ENCODE results near the gene EXOC3.

The EXOC3 gene

GRCh38 chr5:415928-416635 lies 26.9 kb upstream of the EXOC3 start:
- Histone ChIP-seq H3K4me3 (ENCODE audit: low read depth, low read length) (no peak overlapping the region), H3K27ac (no peak overlapping the region), H3K36me3 (replicated peaks) (no peaks in the 10 kb centered on the region), H3K27me3 (replicated peaks) (no peaks in the 10 kb centered on the region)
- TF ChIP-seq, protein P1, sequence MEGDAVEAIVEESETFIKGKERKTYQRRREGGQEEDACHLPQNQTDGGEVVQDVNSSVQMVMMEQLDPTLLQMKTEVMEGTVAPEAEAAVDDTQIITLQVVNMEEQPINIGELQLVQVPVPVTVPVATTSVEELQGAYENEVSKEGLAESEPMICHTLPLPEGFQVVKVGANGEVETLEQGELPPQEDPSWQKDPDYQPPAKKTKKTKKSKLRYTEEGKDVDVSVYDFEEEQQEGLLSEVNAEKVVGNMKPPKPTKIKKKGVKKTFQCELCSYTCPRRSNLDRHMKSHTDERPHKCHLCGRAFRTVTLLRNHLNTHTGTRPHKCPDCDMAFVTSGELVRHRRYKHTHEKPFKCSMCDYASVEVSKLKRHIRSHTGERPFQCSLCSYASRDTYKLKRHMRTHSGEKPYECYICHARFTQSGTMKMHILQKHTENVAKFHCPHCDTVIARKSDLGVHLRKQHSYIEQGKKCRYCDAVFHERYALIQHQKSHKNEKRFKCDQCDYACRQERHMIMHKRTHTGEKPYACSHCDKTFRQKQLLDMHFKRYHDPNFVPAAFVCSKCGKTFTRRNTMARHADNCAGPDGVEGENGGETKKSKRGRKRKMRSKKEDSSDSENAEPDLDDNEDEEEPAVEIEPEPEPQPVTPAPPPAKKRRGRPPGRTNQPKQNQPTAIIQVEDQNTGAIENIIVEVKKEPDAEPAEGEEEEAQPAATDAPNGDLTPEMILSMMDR (IDR thresholded peaks at IDR 0.05; ENCODE audit: low read depth, low read length, missing control alignments), result no peak
- no peak for DNase-seq
- in situ Hi-C loops (cut with HindIII; ENCODE audit: low pct_ligation_motif_present, low sequenced_read_pairs), result no loop called here

DNA sequence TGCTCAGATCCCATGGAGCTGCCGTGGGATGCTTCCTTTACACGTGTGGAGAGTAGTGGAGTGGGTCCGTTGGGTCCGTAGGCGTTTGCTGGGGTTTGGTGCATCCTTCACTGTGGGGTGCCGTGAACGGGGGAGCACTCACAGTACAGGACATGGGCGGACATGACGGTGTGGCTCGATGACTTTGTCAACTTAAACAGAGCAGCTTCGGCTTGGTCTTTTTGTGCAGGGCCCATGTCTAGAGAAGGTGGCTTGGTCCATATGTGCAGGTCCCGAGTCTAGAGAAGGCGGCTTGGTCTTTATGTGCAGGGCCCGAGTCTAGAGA lies 26.4 kb upstream of the EXOC3 start:
- TF ChIP-seq, protein P1 (IDR thresholded peaks at IDR 0.05; ENCODE audit: low read depth, low read length, missing control alignments), result no peak
- no peak for DNase-seq
- Histone ChIP-seq H3K36me3 (replicated peaks) (no peaks in the 10 kb centered on the region), H3K4me3 (ENCODE audit: low read depth, low read length) (no peak overlapping the region), H3K27ac (no peak overlapping the region), H3K27me3 (replicated peaks) (no peaks in the 10 kb centered on the region)
- in situ Hi-C loops (cut with HindIII; ENCODE audit: low pct_ligation_motif_present, low sequenced_read_pairs), result no loop called here

DNA sequence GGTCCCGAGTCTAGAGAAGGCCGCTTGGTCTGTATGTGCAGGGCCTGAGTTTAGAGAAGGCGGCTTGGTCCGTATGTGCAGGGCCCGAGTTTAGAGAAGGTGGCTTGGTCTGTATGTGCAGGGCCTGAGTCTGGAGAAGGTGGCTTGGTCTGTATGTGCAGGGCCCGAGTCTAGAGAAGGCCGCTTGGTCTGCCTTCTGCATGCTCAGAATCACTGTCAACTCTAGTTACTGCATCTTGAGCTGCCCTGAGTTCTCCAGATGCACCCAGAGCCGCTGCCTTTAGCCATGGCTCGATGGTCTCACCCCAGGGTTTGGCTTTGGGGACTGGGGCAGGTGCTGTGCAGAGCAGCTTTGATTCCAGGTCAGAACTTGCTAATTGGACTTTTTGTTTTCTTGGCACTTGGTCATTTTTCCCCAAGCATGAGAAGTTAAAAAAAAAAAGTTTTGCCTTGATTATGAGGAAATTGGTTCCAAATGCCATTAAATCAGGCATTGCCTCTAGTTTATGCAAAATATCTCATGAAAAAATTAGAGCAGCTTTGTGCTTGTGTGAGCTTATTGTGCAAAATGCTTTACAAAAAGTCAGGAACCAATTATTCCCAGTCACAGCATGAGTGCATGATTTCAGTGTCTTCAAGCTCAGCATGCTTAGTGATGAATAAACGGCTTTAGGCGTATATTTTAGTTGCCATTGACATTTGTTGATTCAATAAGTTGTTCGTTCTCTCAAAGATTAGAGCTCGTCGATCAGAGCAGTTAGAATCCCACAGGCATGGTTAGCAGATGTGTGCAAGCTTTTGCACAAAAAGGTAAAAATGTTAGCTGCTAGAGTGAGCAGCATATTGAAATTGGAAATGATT lies 25.4 kb upstream of the EXOC3 start:
- Histone ChIP-seq H3K36me3 (replicated peaks) (no peaks in the 10 kb centered on the region), H3K27ac (no peak overlapping the region), H3K4me3 (ENCODE audit: low read depth, low read length) (no peak overlapping the region), H3K27me3 (replicated peaks) (no peaks in the 10 kb centered on the region)
- no peak for DNase-seq
- TF ChIP-seq, protein P1 (IDR thresholded peaks at IDR 0.05; ENCODE audit: low read depth, low read length, missing control alignments), result no peak
- in situ Hi-C loops (cut with HindIII; ENCODE audit: low pct_ligation_motif_present, low sequenced_read_pairs), result no loop called here

DNA sequence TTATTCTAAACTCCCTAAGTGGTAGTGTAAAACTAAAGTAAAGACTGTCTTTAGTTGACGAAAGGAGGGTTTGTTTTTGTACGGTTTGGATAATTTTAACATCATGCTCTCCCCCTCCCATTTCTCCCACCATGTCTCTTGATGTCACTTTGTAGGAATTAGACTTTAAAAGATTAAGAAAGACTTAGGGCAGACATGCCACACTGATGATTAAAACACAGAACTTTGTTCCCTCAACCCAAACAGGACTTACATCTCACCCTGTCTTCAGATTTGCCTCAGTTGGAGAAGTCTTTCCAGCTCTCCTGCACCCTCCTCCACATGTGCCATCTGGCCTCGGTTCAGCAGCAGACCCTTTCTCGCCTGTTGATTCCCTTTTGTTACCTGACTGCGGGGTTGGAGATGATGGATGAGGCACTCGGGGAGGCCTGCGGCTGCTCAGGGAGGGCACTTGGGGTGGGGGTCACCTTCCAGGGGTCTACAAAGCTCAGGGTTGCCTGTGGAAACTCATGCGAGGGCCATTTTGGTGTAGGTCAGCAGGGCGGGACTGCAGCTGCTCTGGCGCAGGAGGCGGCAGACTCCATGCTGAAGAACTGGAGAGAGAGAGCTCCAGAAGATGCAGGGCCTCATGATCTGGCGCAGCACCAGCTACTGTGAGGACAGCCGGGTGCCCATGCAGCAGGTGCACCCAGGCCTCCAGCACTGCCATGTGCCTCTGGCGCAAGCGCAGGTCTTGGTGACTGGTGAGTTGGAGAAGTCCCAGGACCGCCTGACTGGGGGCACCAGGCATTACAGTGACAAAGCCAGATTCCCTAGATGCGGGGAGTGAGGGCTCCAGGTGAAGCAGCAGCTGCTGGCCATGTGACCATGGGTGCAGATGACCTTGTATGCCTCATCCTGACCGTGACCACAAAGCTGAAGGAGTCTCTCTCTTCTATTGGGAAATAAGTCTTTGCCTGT lies 24.5 kb upstream of the EXOC3 start:
- in situ Hi-C loops (cut with HindIII; ENCODE audit: low pct_ligation_motif_present, low sequenced_read_pairs), result no loop called here
- Histone ChIP-seq H3K4me3 (ENCODE audit: low read depth, low read length) (no peak overlapping the region), H3K27ac (no peak overlapping the region)

GRCh38 chr5:419970-420369 lies 23.0 kb upstream of the EXOC3 start:
- in situ Hi-C loops (cut with HindIII; ENCODE audit: low pct_ligation_motif_present, low sequenced_read_pairs), result no loop called here
- Histone ChIP-seq H3K4me3 (ENCODE audit: low read depth, low read length) (no peak overlapping the region), H3K27me3 (replicated peaks) (no peaks in the 10 kb centered on the region), H3K36me3 (replicated peaks) (no peaks in the 10 kb centered on the region), H3K27ac (no peak overlapping the region)
- no peak for DNase-seq
- TF ChIP-seq, protein P1 (IDR thresholded peaks at IDR 0.05; ENCODE audit: low read depth, low read length, missing control alignments), result no peak

More for the DNA sequence above, 24.5 kb upstream of the EXOC3 start:
- Histone ChIP-seq H3K27me3 (replicated peaks) (no peaks in the 10 kb centered on the region), H3K36me3 (replicated peaks) (no peaks in the 10 kb centered on the region)
- TF ChIP-seq, protein P1 (IDR thresholded peaks at IDR 0.05; ENCODE audit: low read depth, low read length, missing control alignments), result no peak
- DNase-seq, result no peak
